Stimulated activated CD8-positive, alpha-beta memory T cell treated with anti-CD3 and anti-CD28 coated beads, Interleukin-12 subunit alpha, Interleukin-12 subunit beta, amount 100 ng/mL, for 24 hours (primary cell): ENCODE results near the gene MLANA.

Experiments
- DNase-seq: peaks from one replicate; pipeline ENCODE4 v3.0.0-alpha.2; 2020; ENCODE audit errors: extremely low read depth

The MLANA gene

GRCh38 chr9:5958273-5958672 is 67.6 kb downstream of the MLANA start:
- no peak for DNase-seq
